Right cardiac atrium (tissue), 5 donors: Measurements from ENCODE around the gene PSME3. TPM values are rescaled to one million over a fixed set of nuclear protein-coding genes. Genes with fewer than 3 reads are reported as not detected.
"Not testable (repeated sequence)": the region's sequence is repeated elsewhere in the genome, so short reads cannot be mapped to it uniquely, and the experiment has no call there.

Experiments
- ATAC-seq, 2 donors: fragments of 200-7000 bp; cut with Tn5 transposase; one replicate each; pipeline versions ENCODE4 v1.8.0 to v1.9.1; 2020; ENCODE audit warnings: moderate library complexity in 2 of 2, mild to moderate bottlenecking in 1 of 2
- DNase-seq, 3 donors: peaks; one replicate each; pipeline ENCODE4 v3.0.0-alpha.2; 2020
- H3K27ac ChIP-seq: one replicate; pipeline ENCODE4 v1.5.1; 2013; ENCODE audit warnings: mild to moderate bottlenecking, low read length, control low read depth, moderate library complexity
- H3K27me3 ChIP-seq: one replicate; pipeline ENCODE4 v1.6.1; 2013; ENCODE audit not compliant: control insufficient read depth, insufficient read depth
- H3K4me1 ChIP-seq: one replicate; pipeline ENCODE4 v1.6.1; 2013; ENCODE audit warnings: low read length; ENCODE audit not compliant: control insufficient read depth, insufficient read depth
- H3K4me3 ChIP-seq: one replicate; pipeline ENCODE4 v1.5.1; 2013; ENCODE audit warnings: low read length, control low read depth
- H3K9me3 ChIP-seq: one replicate; pipeline ENCODE4 v1.6.1; 2013; ENCODE audit warnings: low read length; ENCODE audit not compliant: control insufficient read depth
- WGBS: extraction: QIAGEN DNeasy Blood & Tissue Kit; methylation state at CpG from one replicate; pipeline ENCODE4 v1.1.7; 2013; 5-methylcytosine and 5-hydroxymethylcytosine counted together
- intact Hi-C, 4 donors: fragments of 100-400 bp; cut with DNase I; formaldehyde crosslinking; loops; one replicate each; pipeline versions ENCODE4 v1.11.0 to v1.14.0; 2022 to 2023
- polyA plus RNA-seq: library from polyadenylated mRNA; stranded (reverse); fragments of 200-250 nt; gene quantifications from one replicate; pipeline ENCODE4 v1.2.3, GENCODE V29; 2013
- total RNA-seq, 4 donors: library from RNA; stranded (reverse); fragmentation: NEBNext Ultra II Directional; extraction: Animal tissue kit (Norgen Biotek cat#: 25700); gene quantifications; one replicate each; pipeline ENCODE4 v1.2.1, GENCODE V29; 2021
- donor health status: healthy with polysubstance abuse.
- donor health status: DM: no; HTN: yes; CAD: no.
- donor health status: DM: no; HTN: no; CAD: no.
- donor health status: DM: no; HTN: yes; CAD: no; lungs with severe emphysema.
- donor health status: DM: yes; HTN: yes; CAD: no.

Gene PSME3
- total and polyA plus RNA-seq, 5 donors: 57.6 to 82.0 (median 64.5) TPM

GRCh38 chr17:42878924-42879595, 45.9 kb downstream of the PSME3 start:
- peak in 1 of 3 donors; percentile 41 for DNase-seq
- 88% methylated on average over 8 of the region's 8 CpGs for WGBS
- ATAC-seq: peak in 1 of 2 donors; percentile 35

GRCh38 chr17:42879596-42879985, 46.4 kb downstream of the PSME3 start:
- intact Hi-C loops: no loop called here

More at GRCh38 chr17:42878924-42879595, 45.9 kb downstream of the PSME3 start:
- no peak overlapping the region for H3K4me3 ChIP-seq
- H3K9me3 ChIP-seq: no peaks in the 10 kb centered on the region
- no peaks in the 10 kb centered on the region for H3K27me3 ChIP-seq
- no peaks in the 10 kb centered on the region for H3K4me1 ChIP-seq
- no peak overlapping the region for H3K27ac ChIP-seq
- intact Hi-C loops: no loop called here

GRCh38 chr17:42880776-42881310, 47.6 kb downstream of the PSME3 start:
- no peaks in the 10 kb centered on the region for H3K9me3 ChIP-seq
- ATAC-seq (no peak), DNase-seq (no peak)
- no peaks in the 10 kb centered on the region for H3K4me1 ChIP-seq
- intact Hi-C loops: no loop called here
- H3K4me3 ChIP-seq: no peak overlapping the region
- H3K27ac ChIP-seq: no peak overlapping the region
- no peaks in the 10 kb centered on the region for H3K27me3 ChIP-seq
- 72% methylated on average over 5 of the region's 5 CpGs for WGBS

More at GRCh38 chr17:42879596-42879985, 46.4 kb downstream of the PSME3 start:
- 60% methylated on average over 6 of the region's 6 CpGs for WGBS
- Histone ChIP-seq H3K9me3 (no peaks in the 10 kb centered on the region), H3K27me3 (no peaks in the 10 kb centered on the region), H3K4me1 (no peaks in the 10 kb centered on the region), H3K27ac (no peak overlapping the region), H3K4me3 (no peak overlapping the region)
- ATAC-seq (peak in 1 of 2 donors; percentile 16), DNase-seq (peak in 1 of 3 donors; percentile 27)

GRCh38 chr17:42881706-42882105, 48.5 kb downstream of the PSME3 start:
- H3K27ac ChIP-seq, DNase-seq, H3K9me3 ChIP-seq, H3K4me1 ChIP-seq, intact Hi-C loops, H3K27me3 ChIP-seq, H3K4me3 ChIP-seq, ATAC-seq: not testable (repeated sequence)
- WGBS: 91% methylated on average over 6 of the region's 6 CpGs

GRCh38 chr17:42882166-42882565, 49.0 kb downstream of the PSME3 start:
- ATAC-seq: no peak

GRCh38 chr17:42883802-42884558, 50.8 kb downstream of the PSME3 start:
- intact Hi-C loops: no loop called here
- no peak overlapping the region for H3K27ac ChIP-seq
- H3K4me3 ChIP-seq: no peak overlapping the region
- H3K27me3 ChIP-seq: no peaks in the 10 kb centered on the region
- ATAC-seq (no peak), DNase-seq (no peak)
- H3K9me3 ChIP-seq: no peaks in the 10 kb centered on the region
- 90% methylated on average over 7 of the region's 7 CpGs for WGBS
- H3K4me1 ChIP-seq: peaks cover 3% of the 10 kb centered on the region

More at GRCh38 chr17:42882166-42882565, 49.0 kb downstream of the PSME3 start:
- Histone ChIP-seq H3K4me1 (peaks cover 3% of the 10 kb centered on the region), H3K27ac (no peak overlapping the region), H3K27me3 (no peaks in the 10 kb centered on the region), H3K9me3 (no peaks in the 10 kb centered on the region), H3K4me3 (no peak overlapping the region)
- intact Hi-C loops: no loop called here
- no peak for DNase-seq
- WGBS: 90% methylated on average over 8 of the region's 8 CpGs

GRCh38 chr17:42885806-42886205, 52.6 kb downstream of the PSME3 start:
- H3K4me3 ChIP-seq, H3K9me3 ChIP-seq, ATAC-seq, H3K27ac ChIP-seq, H3K27me3 ChIP-seq, H3K4me1 ChIP-seq, DNase-seq, intact Hi-C loops: not testable (repeated sequence)
- WGBS: 92% methylated on average over 3 of the region's 3 CpGs

GRCh38 chr17:42886283-42887176, 53.3 kb downstream of the PSME3 start:
- Histone ChIP-seq H3K4me3 (no peak overlapping the region), H3K27me3 (no peaks in the 10 kb centered on the region), H3K9me3 (no peaks in the 10 kb centered on the region), H3K27ac (no peak overlapping the region), H3K4me1 (peaks cover 6% of the 10 kb centered on the region)
- intact Hi-C loops: no loop called here
- peak in 1 of 2 donors; percentile 17 for ATAC-seq
- 52% methylated on average over 15 of the region's 15 CpGs for WGBS
- DNase-seq: no peak

GRCh38 chr17:42889809-42890208, 56.6 kb downstream of the PSME3 start:
- intact Hi-C loops: loop anchor here in 1 of 4 donors (5.0 kb wide), 1 partner anchor 37 kb away; no protein-coding TSS in a partner anchor
- Histone ChIP-seq H3K9me3 (no peaks in the 10 kb centered on the region), H3K27me3 (no peaks in the 10 kb centered on the region), H3K27ac (no peak overlapping the region), H3K4me3 (no peak overlapping the region), H3K4me1 (peaks cover 18% of the 10 kb centered on the region)
- DNase-seq: peak; percentile 24 to 77 (median 68)
- 83% methylated on average over 7 of the region's 7 CpGs for WGBS
- ATAC-seq: peak; percentile 67 to 70

GRCh38 chr17:42891539-42892152, 58.4 kb downstream of the PSME3 start:
- peak; percentile 67 to 89 (median 89) for DNase-seq
- no peaks in the 10 kb centered on the region for H3K9me3 ChIP-seq
- ATAC-seq: peak; percentile 93 to 94
- no peaks in the 10 kb centered on the region for H3K27me3 ChIP-seq
- no peak overlapping the region for H3K4me3 ChIP-seq
- H3K4me1 ChIP-seq: peaks cover 18% of the 10 kb centered on the region
- peak overlapping the region; percentile 93 for H3K27ac ChIP-seq
- 22% methylated on average over 10 of the region's 10 CpGs for WGBS
- intact Hi-C loops: loop anchor here in 1 of 4 donors (5.0 kb wide), 1 partner anchor 36 kb away; no protein-coding TSS in a partner anchor
